Prostate gland (tissue), 2 donors: ENCODE results near the gene GNAS. TPM values are rescaled to one million over a fixed set of nuclear protein-coding genes. Genes with fewer than 3 reads are reported as not detected.

Experiments
- DNase-seq: peaks from one replicate; pipeline ENCODE4 v3.0.0-alpha.2; 2019; ENCODE audit warnings: low spot score
- H3K27ac ChIP-seq, 2 donors: fragments of 200-600 bp; sonication (generic); 2 replicates each; pipeline ENCODE4 v1.5.1; 2017 to 2019
- H3K27me3 ChIP-seq: fragments of 200-600 bp; sonication (generic); replicated peaks from 2 replicates; pipeline ENCODE4 v1.5.1; 2019; ENCODE audit not compliant: insufficient read depth
- H3K36me3 ChIP-seq, 2 donors: fragments of 200-600 bp; sonication (generic); 1 replicate in 1 of 2; 2 replicates in 1 of 2; pipeline versions ENCODE4 v1.5.1 to v1.8.1; 2017 to 2019
- H3K4me1 ChIP-seq: fragments of 200-600 bp; sonication (generic); replicated peaks from 2 replicates; pipeline ENCODE4 v1.5.1; 2019
- H3K4me3 ChIP-seq, 2 donors: fragments of 200-600 bp; sonication (generic); 2 replicates each; pipeline ENCODE4 v1.5.1; 2017 to 2019
- H3K9me3 ChIP-seq: fragments of 200-600 bp; sonication (generic); 2 replicates; pipeline ENCODE4 v1.5.1; 2017
- CTCF ChIP-seq, 4 experiments: fragments of 200-600 bp in 2 of 4; fragments of 450-650 bp in 2 of 4; sonication (generic) in 2 of 4; IDR thresholded peaks; 1 replicate in 3 of 4; 2 replicates in 1 of 4; pipeline ENCODE4 v1.5.1; 2016 to 2019; ENCODE audit warnings: antibody characterized with exemption in 4 of 4, mild to moderate bottlenecking in 2 of 4, moderate library complexity in 2 of 4
- POLR2A ChIP-seq: fragments of 450-650 bp; IDR thresholded peaks from one replicate; pipeline ENCODE4 v1.6.1; 2016; ENCODE audit warnings: antibody characterized with exemption, mild to moderate bottlenecking
- POLR2AphosphoS5 ChIP-seq: sonication (generic); formaldehyde crosslinking; IDR thresholded peaks from one replicate; pipeline ENCODE4 v1.6.1; 2017; ENCODE audit warnings: antibody characterized with exemption
- WGBS: methylation state at CpG from one replicate; pipeline ENCODE4 v1.1.5; 2018; 5-methylcytosine and 5-hydroxymethylcytosine counted together
- intact Hi-C: fragments of 100-400 bp; cut with DNase I; formaldehyde crosslinking; loops from one replicate; pipeline ENCODE4 v1.14.2; 2022
- total RNA-seq, 2 donors: library from RNA; depleted of rRNA; stranded (reverse); fragments of >200 nt; gene quantifications; one replicate each; pipeline ENCODE4 v1.1.0, GENCODE V29; 2016

GNAS gene
- total RNA-seq, 2 donors from 2014 or later, result 644 to 900 TPM

- H3K9me3 ChIP-seq, result no peaks in the 10 kb centered on the region
- H3K36me3 ChIP-seq, result no peaks in the 10 kb centered on the region
- 74% methylated on average over 11 of the region's 11 CpGs for WGBS
- no peaks in the 10 kb centered on the region for H3K27me3 ChIP-seq
- no peak overlapping the region for H3K4me3 ChIP-seq
- intact Hi-C loops, result no loop called here
- no peak overlapping the region for H3K27ac ChIP-seq
- no peaks in the 10 kb centered on the region for H3K4me1 ChIP-seq
- no peak for DNase-seq
- no peak for TF ChIP-seq POLR2A
Observed at GRCh38 chr20:58877050-58877975, 24.8 kb downstream of the GNAS start.

GRCh38 chr20:58877976-58878360, 25.5 kb downstream of the GNAS start:
- Histone ChIP-seq H3K4me1 (no peaks in the 10 kb centered on the region), H3K4me3 (no peak overlapping the region), H3K27me3 (no peaks in the 10 kb centered on the region), H3K36me3 (no peaks in the 10 kb centered on the region), H3K9me3 (no peaks in the 10 kb centered on the region), H3K27ac (no peak overlapping the region)
- no peak for TF ChIP-seq POLR2A
- no peak for TF ChIP-seq CTCF (IDR thresholded peaks at IDR 0.05)
- TF ChIP-seq POLR2AphosphoS5, result no peak
- DNase-seq, result no peak
- intact Hi-C loops, result no loop called here
- WGBS, result 90% methylated on average over 4 of the region's 4 CpGs

- DNase-seq, result no peak
- no peak overlapping the region for H3K4me3 ChIP-seq
- intact Hi-C loops, result no loop called here
- no peaks in the 10 kb centered on the region for H3K27me3 ChIP-seq
- H3K36me3 ChIP-seq, result no peaks in the 10 kb centered on the region
- no peaks in the 10 kb centered on the region for H3K9me3 ChIP-seq
- H3K27ac ChIP-seq, result no peak overlapping the region
- WGBS, result 95% methylated on average over 4 of the region's 4 CpGs
- TF ChIP-seq POLR2AphosphoS5 (no peak), CTCF (IDR thresholded peaks at IDR 0.05) (no peak), POLR2A (no peak)
- H3K4me1 ChIP-seq, result no peaks in the 10 kb centered on the region
Observed at GRCh38 chr20:58878399-58878798, 25.9 kb downstream of the GNAS start.

- no peak overlapping the region for H3K27ac ChIP-seq
- H3K36me3 ChIP-seq, result no peaks in the 10 kb centered on the region
- no peak overlapping the region for H3K4me3 ChIP-seq
- WGBS, result 93% methylated on average over 1 of the region's 1 CpG
- intact Hi-C loops, result no loop called here
- H3K4me1 ChIP-seq, result no peaks in the 10 kb centered on the region
- no peaks in the 10 kb centered on the region for H3K27me3 ChIP-seq
- TF ChIP-seq POLR2AphosphoS5, result no peak
- no peak for TF ChIP-seq CTCF (IDR thresholded peaks at IDR 0.05)
- no peak for TF ChIP-seq POLR2A
- no peak for DNase-seq
- no peaks in the 10 kb centered on the region for H3K9me3 ChIP-seq
Observed at GRCh38 chr20:58880441-58880840, 27.9 kb downstream of the GNAS start.

GRCh38 chr20:58880994-58881752, 28.7 kb downstream of the GNAS start:
- Histone ChIP-seq H3K4me3 (no peak overlapping the region), H3K27ac (no peak overlapping the region), H3K36me3 (no peaks in the 10 kb centered on the region), H3K4me1 (no peaks in the 10 kb centered on the region), H3K27me3 (no peaks in the 10 kb centered on the region), H3K9me3 (no peaks in the 10 kb centered on the region)
- no peak for TF ChIP-seq POLR2A
- no peak for TF ChIP-seq POLR2AphosphoS5
- TF ChIP-seq CTCF (IDR thresholded peaks at IDR 0.05), result no peak
- intact Hi-C loops, result no loop called here
- DNase-seq, result no peak
- 93% methylated on average over 9 of the region's 9 CpGs for WGBS
